GM12872 (cell line): ENCODE measurements around the gene PDGFD.

Experiments used
- TF ChIP-seq, protein P1 (sequence below): IDR thresholded peaks from 3 replicates; pipeline ENCODE4 v1.5.1; 2011; ENCODE audit warnings: low read depth, mild to moderate bottlenecking, low read length, moderate library complexity; ENCODE audit not compliant: insufficient read depth

The PDGFD gene

DNA sequence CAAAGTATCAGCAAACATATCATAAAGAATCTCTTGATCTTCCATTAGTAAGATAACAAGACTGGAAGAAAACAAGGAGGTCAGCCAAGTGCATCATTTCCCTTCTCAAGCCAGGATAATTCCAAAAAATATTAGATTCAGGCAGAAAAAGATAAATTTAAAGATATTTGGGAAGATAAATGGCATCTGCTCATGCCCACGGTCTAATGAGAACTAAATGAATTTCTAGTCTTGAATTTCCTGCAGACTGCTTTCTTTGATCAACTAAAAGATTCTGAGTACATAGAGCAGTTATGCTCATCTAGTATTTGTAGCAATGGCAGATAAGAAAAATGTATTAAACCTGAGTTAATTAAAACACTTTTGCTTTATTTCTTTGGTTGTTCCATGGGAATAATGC, 96.4 kb downstream of the PDGFD start:
- TF ChIP-seq, protein P1, sequence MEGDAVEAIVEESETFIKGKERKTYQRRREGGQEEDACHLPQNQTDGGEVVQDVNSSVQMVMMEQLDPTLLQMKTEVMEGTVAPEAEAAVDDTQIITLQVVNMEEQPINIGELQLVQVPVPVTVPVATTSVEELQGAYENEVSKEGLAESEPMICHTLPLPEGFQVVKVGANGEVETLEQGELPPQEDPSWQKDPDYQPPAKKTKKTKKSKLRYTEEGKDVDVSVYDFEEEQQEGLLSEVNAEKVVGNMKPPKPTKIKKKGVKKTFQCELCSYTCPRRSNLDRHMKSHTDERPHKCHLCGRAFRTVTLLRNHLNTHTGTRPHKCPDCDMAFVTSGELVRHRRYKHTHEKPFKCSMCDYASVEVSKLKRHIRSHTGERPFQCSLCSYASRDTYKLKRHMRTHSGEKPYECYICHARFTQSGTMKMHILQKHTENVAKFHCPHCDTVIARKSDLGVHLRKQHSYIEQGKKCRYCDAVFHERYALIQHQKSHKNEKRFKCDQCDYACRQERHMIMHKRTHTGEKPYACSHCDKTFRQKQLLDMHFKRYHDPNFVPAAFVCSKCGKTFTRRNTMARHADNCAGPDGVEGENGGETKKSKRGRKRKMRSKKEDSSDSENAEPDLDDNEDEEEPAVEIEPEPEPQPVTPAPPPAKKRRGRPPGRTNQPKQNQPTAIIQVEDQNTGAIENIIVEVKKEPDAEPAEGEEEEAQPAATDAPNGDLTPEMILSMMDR, result no peak

DNA sequence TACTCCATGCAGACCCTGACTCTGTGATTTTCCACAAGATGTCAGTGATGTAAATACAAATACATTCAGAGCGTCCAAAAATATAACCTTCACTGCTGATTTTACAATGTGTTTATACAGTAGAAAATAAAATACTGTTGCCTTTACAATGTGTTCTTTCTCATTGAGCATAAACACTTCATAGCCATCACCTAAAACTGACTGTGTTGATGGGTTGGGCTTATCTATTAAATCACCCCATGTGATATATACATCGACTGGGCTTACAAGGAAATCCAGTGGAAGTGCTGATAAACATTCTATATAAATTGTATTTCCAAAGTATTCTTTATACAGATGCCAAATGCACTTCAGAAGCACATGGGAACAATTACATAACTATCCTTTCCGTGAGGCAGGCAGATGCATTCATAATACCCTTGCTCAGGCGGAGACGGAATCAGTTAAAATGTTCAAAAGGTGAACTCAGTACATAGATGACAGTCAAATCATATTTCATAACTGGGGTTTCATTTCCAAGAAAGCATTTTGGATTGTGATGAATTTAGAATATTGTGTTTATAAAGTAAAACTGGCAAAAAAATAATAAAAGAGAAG, 99.8 kb downstream of the PDGFD start:
- TF ChIP-seq, protein P1, result no peak

DNA sequence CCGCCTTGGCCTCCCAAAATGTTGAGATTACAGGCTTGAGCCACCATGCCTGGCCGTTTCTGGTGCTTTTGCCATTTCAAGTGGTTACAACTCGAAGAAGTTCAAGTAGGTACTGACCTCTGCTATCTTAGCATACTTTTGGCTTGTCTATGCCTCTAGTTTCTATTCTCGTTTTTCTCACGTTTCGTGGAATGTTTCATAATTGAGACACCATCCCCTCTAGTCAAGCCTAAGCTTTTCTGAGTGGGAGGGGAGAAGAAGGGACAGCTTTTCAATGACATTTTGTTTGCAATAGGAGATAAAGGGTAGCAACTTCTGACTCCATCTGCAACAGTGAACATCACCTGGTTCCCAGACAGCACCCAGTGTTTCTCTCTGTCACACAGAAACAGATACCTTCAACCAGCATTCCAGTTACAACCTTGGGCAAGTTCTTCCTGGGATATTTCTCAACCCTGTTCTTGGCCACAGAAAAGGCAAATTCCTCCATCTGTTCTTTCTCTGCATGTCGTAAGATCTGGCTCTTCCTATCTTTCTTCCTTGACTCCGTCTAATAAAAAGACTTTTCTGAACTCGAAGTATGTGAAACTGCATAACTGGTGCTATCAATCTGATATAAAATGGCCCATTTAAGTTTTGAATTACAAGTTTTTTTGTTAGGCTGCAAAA, 102.0 kb downstream of the PDGFD start:
- TF ChIP-seq, protein P1, result no peak

DNA sequence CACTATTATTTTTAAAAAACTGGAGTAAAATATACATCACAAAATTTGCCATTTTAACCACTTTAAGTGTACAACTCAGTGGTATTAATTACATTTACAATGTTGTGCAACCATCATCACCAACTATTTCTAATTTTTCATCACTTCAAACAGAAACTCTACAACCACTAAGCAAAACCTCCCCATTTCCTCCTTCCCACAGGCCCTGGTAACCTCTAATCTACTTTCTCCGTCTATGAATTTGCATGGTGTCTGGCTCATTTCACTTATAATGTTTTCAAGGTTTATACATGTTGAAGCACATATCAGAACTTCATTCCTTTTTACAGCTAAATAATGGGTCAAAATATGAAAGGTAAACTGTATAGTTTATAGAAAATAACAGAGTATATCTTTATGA, 103.1 kb downstream of the PDGFD start:
- TF ChIP-seq, protein P1, result no peak

DNA sequence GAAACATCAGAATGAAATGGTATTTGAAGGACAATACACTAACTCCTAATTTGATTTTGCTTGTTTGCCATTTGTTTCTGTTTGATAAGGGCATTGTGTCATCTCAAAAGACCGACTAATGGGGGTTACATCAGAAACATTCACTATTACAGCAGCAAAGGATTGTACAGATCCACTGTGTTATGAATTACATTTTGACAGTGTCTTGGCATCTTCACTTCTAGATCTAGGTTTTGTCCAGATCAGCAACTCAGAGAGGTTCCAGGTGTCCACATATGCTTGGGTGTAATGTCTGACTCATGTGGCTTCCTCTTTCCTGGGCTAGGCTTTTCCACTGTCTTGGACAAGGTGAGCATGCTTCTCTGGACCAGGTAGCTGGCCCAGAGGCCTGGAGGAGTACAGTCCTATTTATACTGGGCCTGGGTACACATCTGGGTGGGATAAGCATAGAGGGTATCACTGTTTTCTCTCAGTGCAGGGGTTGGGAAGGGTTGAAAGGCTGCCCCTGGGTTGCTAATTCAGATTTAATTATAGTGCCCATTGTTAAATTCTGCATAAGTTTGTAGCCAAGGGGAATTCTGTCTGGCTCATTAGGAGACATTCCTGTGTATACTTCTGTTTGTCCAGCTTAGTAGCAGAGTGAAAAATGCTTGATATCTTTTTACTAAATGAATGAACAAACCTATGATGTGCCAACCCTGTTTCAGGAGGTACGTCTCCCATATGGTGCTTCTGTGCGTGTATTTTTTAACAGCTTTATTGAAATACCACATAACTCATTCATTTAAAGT, 103.7 kb downstream of the PDGFD start:
- TF ChIP-seq, protein P1, result no peak

DNA sequence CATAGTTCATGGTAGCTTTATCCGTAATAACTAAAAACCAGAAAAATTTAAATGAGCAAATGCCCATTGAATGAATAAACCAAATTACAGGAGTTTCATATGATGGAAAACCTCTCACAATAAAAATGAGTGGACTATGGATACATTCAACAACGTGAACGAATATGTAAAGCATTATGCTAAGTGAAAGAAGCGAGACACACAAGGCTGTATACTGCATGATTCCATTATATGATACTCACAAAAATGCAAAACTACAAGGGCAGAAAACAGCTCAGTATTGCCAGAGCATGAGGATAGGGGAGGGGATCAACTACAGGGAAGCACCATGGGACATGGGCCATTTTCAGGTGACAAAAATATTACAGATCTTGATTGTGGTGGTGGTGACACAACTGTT, 105.3 kb downstream of the PDGFD start:
- TF ChIP-seq, protein P1, result no peak

DNA sequence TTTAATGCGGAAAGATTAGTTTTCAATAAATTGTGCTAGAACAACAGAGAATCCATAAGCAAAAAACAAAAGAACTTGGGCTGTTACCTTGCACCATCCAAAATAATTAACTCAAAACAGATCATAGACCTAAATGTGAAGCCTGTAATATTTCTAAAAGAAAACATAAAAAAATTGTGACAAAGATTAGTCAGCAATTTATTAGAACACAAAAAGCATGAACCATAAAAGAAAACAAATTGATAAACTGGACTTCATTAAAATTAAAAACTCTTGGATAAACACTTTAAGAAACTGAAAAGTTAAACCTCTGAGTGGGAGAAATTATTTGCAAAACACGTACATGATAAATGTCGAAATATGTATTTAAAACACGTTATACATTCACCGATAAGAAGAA, 106.0 kb downstream of the PDGFD start:
- TF ChIP-seq, protein P1, result no peak
